ENCODE results near the gene SRPK1.

SRPK1 gene

GRCh38 chr6:35897036-35897435, 23.9 kb downstream of the SRPK1 start:
- no peak for DNase-seq

DNA sequence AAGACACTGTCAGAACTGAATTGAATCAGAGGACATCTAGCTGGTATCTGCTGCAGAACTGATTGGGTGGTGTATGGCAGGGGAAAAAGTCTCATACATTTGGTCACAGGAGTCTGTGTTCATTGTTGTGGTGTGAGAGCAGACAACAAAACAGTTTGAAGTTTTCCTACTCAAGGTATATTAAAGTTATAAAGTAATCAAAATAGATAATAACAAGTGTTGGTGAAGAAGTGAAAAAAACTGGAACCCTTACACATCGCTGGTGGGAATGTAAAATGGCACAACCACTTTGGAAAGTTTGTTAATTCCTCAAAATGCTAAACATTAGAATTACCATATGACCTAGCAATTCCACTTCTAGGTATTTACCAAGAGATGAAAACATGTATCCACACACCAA, 24.7 kb downstream of the SRPK1 start:
- no peak for DNase-seq

DNA sequence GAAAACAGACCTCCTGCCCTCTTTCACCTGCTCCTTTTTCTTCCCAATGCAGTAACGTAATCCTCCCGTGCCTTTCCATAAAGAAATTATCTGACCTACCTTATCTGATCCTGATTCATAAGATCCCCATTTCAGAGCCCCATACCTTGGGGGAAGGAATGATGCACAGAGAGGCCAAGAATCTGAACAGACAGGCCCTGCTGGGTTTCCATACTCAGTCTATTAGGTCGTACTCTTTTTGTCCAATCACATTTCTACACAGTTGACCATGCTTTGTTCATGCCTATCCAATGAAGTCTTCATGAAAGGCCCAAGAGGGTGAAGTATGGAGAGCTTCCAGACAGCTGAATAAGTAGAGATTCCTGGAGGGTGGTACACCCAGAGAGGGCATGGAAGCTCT, 25.3 kb downstream of the SRPK1 start:
- DNase-seq = no peak

GRCh38 chr6:35894776-35895175, 26.1 kb downstream of the SRPK1 start:
- DNase-seq = no peak

- no peak for DNase-seq
Measured at GRCh38 chr6:35893246-35893645, 27.7 kb downstream of the SRPK1 start.

DNA sequence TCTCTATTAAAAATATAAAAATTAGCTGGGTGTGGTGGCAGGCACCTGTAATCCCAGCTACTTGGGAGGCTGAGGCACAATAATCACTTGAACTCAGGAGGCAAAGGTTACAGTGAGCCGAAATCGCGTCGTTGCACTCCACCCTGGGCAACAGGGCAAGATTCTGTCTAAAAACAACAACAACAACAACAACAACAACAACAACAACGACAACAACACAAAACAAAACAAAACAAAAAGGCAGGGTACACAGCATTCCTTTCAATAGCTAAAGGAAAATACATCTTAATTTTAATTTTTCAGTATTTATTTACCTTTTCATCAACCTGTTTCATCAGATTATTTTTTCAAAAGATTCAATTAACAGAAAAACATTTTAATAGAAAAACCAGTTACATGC, 28.4 kb downstream of the SRPK1 start:
- no peak for DNase-seq

- no peak for DNase-seq
Measured at GRCh38 chr6:35879151-35879550, 41.7 kb downstream of the SRPK1 start.

DNA sequence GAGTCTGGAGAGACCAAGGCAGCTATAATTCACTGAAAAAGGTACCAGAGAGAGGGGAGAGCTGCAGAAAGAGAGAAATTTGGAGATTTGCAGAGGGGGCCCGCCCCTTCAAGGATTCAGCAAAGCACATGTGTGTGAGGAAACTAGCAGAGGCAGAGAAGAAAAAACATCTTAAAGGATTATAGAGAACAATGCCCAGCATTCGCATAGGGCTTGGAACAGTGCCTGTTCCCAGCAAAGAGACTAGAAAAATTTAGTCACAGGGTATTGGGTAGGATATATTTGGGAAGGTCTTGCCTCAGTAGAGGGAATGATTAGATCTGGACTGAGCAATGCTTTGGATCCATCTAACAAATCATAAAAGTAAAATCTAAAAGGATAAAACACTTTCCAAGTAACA, 44.0 kb downstream of the SRPK1 start:
- DNase-seq = no peak

GRCh38 chr6:35874730-35875129, 46.2 kb downstream of the SRPK1 start:
- DNase-seq = no peak

- no peak for DNase-seq
Measured at GRCh38 chr6:35859367-35859766, 61.5 kb downstream of the SRPK1 start.

- DNase-seq = no peak
Measured at GRCh38 chr6:35857853-35858252, 63.0 kb downstream of the SRPK1 start.

- no peak for DNase-seq
Measured at GRCh38 chr6:35856250-35856649, 64.6 kb downstream of the SRPK1 start.

DNA sequence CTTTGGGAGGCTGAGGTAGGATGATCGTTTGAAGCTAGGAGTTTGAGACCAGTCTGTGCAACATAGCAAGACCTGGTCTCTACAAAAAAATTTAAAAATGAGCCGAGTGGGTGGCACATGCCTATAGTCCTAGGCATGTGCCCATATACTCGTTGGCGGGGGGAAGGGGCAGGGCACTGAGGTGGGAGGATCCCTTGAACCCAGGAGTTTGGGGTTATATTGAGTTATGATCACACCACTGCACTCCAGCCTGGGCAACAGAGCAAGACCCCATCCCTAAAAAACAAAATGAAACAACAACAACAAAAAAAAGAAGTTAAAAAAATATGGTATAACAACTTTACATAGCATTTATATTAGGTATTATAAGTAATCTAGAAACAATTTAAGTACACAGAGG, 67.9 kb downstream of the SRPK1 start:
- no peak for DNase-seq

DNA sequence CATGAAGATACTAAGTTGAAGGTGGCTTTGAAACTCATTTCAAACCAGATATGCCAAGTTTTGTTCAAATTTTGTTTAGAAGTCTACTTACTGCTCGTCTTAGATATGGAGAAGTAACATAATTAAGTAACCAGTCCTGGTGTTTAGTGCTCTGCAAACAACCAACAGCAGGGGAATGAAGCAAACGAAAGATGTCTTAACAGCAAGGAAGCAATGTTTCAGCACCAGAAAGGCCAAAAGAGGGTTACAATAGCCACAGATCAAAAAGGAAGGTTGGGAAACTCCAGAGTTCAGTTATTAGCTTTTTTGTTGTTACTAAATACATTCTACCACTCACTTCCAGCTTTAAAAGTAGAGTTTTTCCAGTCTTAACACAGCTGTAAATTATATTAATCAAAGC, 70.7 kb downstream of the SRPK1 start:
- peak; percentile 52 for DNase-seq

GRCh38 chr6:35844290-35844689, 76.6 kb downstream of the SRPK1 start:
- DNase-seq = no peak

- DNase-seq = no peak
Measured at GRCh38 chr6:35842381-35842780, 78.5 kb downstream of the SRPK1 start.

DNA sequence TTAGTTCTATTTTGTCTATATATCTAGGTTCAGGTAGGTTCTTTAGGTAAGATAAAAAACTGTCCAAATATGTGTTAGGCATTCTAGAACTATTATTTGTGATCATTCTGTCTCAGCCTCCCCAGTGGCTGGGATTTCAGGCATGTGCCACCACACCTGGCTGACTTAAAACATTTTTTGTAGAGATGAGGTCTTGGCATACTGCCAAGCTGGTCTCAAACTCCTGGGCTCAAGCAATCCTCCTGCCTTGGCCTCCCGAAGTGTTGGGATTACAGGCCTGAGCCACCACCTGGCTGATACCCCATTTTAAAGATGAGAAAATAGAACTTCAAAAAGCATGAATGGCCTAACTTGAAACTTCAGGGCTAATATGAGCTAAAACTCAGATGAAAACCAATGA, 81.9 kb downstream of the SRPK1 start:
- no peak for DNase-seq

GRCh38 chr6:35833536-35833935, 87.4 kb downstream of the SRPK1 start:
- no peak for DNase-seq

GRCh38 chr6:35831257-35832007, 89.5 kb downstream of the SRPK1 start:
- no peak for DNase-seq

DNA sequence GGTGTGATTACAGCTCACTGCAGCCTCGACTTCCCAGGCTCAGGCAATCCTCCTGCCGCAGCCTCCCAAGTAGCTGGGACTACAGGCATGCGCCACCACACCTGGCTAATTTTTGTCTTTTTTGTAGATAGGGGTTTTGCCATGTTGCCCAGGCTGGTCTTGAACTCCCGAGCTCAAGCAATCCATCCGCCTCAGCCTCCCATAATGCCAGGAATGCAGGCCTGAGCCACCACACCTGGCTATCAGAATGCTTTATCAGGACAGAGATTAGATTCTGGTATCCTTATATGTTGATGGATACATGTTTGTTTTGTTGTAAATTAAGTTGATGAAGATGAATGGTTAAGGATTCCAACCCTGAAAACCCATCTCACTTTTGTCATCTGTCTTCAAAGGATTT, 91.6 kb downstream of the SRPK1 start:
- no peak for DNase-seq

DNA sequence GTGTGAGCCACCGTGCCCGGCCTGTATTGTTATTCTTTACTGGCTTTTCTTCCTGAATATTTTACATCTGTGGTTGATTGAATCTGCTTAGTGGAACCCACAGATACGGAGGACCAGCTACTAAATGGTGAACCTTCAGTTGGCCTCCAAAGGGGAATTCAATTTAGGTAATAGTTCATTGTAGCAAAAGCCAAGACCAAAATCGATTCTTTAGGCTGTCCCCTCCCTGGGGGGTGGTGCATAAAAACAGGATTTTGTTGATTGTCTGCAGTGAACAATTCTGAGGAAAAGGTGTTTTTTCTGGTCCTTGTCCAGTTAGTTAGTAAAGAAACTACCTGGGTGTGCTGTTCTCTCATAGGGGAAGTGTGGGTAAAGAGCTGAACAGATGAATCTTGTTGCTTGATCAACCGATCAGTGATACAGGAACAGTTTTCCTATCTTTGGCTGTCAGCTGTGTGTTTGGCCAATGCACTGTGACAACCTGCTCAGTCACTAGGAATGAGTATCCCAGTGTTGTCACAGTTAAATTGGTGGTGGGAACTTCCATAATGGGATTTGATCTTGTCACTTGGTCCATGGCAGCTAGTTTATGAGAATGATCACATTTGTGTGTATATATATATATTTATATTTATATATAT, 96.2 kb downstream of the SRPK1 start:
- no peak for DNase-seq

- DNase-seq = no peak
Measured at GRCh38 chr6:35823601-35824000, 97.3 kb downstream of the SRPK1 start.

- no peak for DNase-seq
Measured at GRCh38 chr6:35817515-35817914, 103.4 kb downstream of the SRPK1 start.

DNA sequence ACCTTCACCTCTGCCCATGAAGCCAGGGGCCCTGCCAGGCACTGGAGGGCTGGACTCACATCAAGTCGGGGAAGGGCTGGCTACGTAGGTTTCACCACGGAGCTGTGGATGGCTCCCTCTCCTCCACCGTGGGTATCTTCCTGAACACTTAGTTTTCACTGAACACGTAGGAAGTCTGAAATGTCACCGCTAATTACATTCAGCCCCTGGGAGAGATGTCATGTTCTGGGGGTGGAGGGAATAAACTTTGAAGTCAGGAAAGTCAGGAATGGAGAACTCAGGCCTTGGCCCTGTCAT, 109.3 kb downstream of the SRPK1 start:
- DNase-seq = no peak
